NOMO-1 treated with dmso at 0.1 percent for 144 hours (cell line): Measurements from ENCODE around the gene LILRB3.

Source experiments
- DNase-seq: peaks from one replicate; lab custom pipeline; 2025; ENCODE audit not compliant: unreplicated experiment; lab: John Stamatoyannopoulos, UW

LILRB3 gene

GRCh38 chr19:54169149-54169740 lies 53.6 kb downstream of the LILRB3 start:
- DNase-seq, result no peak

GRCh38 chr19:54168174-54168917 lies 54.5 kb downstream of the LILRB3 start:
- DNase-seq, result peak; percentile 74
